ENCODE measurements around the gene TNIP1. TPM values are rescaled to one million over a fixed set of nuclear protein-coding genes. Genes with fewer than 3 reads are reported as not detected.

The TNIP1 gene
- total RNA-seq, 2 experiments from 2014 or later: 51.4 to 77.5 TPM

DNA sequence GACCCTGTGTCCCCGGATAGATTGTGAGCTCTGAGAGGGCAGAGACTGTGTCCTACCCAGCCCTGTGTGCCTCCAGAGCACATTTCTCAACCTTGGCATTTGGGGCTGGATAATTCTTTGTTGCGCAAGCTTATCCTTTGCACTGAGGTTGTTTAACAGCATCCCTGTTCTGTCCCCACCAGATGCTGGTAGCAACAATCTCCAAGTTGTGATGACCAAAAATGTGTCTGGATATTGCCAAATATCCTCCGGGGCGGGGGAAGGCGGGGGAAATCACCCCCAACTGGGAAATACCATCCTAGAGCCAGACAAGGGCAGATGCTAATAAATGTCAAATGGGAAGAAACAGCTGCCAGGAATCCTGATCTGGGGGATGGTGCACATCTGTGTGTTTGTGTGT is 24.0 kb upstream of the TNIP1 start:
- H3K9me2 ChIP-seq (ENCODE audit: insufficient read depth, low read length): no peaks in the 10 kb centered on the region
- no peak overlapping the region for H3K27ac ChIP-seq (ENCODE audit: low read depth, low read length, poor library complexity, severe bottlenecking)
- DNase-seq (ENCODE audit: low spot score): no peak
- no peaks in the 10 kb centered on the region for H3K79me2 ChIP-seq (ENCODE audit: insufficient read depth, low read depth, low read length)
- no peak overlapping the region for H2AFZ ChIP-seq (ENCODE audit: low read length)
- no peak overlapping the region for H3K4me2 ChIP-seq (ENCODE audit: low read length)
- ChIA-PET CTCF (ENCODE audit: unreplicated experiment) (no interaction called here), POLR2A (interaction anchor here (1.4 kb wide), 1 partner anchor 34 kb away, joined by 3 read pairs; no protein-coding TSS in a partner anchor)
- H3K4me1 ChIP-seq (ENCODE audit: insufficient read depth, low read length, poor library complexity, severe bottlenecking): no peaks in the 10 kb centered on the region
- TF ChIP-seq, protein P1, sequence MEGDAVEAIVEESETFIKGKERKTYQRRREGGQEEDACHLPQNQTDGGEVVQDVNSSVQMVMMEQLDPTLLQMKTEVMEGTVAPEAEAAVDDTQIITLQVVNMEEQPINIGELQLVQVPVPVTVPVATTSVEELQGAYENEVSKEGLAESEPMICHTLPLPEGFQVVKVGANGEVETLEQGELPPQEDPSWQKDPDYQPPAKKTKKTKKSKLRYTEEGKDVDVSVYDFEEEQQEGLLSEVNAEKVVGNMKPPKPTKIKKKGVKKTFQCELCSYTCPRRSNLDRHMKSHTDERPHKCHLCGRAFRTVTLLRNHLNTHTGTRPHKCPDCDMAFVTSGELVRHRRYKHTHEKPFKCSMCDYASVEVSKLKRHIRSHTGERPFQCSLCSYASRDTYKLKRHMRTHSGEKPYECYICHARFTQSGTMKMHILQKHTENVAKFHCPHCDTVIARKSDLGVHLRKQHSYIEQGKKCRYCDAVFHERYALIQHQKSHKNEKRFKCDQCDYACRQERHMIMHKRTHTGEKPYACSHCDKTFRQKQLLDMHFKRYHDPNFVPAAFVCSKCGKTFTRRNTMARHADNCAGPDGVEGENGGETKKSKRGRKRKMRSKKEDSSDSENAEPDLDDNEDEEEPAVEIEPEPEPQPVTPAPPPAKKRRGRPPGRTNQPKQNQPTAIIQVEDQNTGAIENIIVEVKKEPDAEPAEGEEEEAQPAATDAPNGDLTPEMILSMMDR (conservative IDR thresholded peaks at IDR 0.05; ENCODE audit: low read length): no peak
- TF ChIP-seq EZH2phosphoT487 (IDR thresholded peaks at IDR 0.05; ENCODE audit: borderline replicate concordance, low read depth, low read length): no peak
- no peaks in the 10 kb centered on the region for H4K20me1 ChIP-seq (ENCODE audit: insufficient read depth, low read length)
- BruUV-seq (replicated peaks): no TSS peak
- H3K4me3 ChIP-seq (ENCODE audit: low read depth, low read length, poor library complexity, severe bottlenecking): no peak overlapping the region
- peaks cover 5% of the 10 kb centered on the region; the same call in 1 of the 2 replicates for H3K36me3 ChIP-seq (ENCODE audit: insufficient read depth, low read length)
- intact Hi-C loops (cut with micrococcal nuclease; ENCODE audit: unreplicated experiment): no loop called here
- H3K9me3 ChIP-seq (ENCODE audit: low read length): no peaks in the 10 kb centered on the region

DNA sequence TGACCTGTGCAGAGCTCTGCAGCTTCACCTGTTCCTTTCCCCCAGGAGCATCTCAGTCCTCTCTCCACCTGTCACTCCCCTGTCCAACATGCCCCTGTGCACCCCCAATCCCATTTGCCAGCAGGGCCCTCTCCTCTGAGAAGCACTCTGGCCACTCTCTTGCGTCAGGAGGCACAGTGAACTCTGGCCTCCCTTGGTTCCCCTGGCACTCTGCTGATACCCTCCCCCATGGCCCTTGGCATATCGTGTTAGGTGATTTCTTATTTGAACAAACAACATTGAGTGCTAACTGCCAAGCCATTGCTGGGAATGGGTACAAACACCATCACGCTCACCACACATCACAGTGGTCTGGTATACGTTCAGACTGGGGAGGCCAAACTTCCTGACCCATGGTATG is 20.9 kb upstream of the TNIP1 start:
- Histone ChIP-seq H3K27ac (ENCODE audit: low read depth, low read length, poor library complexity, severe bottlenecking) (no peak overlapping the region), H3K4me3 (ENCODE audit: low read depth, low read length, poor library complexity, severe bottlenecking) (no peak overlapping the region), H2AFZ (ENCODE audit: low read length) (no peak overlapping the region), H3K9me2 (ENCODE audit: insufficient read depth, low read length) (no peaks in the 10 kb centered on the region), H3K9me3 (ENCODE audit: low read length) (no peaks in the 10 kb centered on the region), H3K79me2 (ENCODE audit: insufficient read depth, low read depth, low read length) (no peaks in the 10 kb centered on the region), H3K36me3 (ENCODE audit: insufficient read depth, low read length) (no peaks in the 10 kb centered on the region), H3K4me1 (ENCODE audit: insufficient read depth, low read length, poor library complexity, severe bottlenecking) (no peaks in the 10 kb centered on the region), H4K20me1 (ENCODE audit: insufficient read depth, low read length) (no peaks in the 10 kb centered on the region), H3K4me2 (ENCODE audit: low read length) (no peak overlapping the region)
- DNase-seq (ENCODE audit: low spot score): no peak
- ChIA-PET CTCF (ENCODE audit: unreplicated experiment) (no interaction called here), POLR2A (interaction anchor here (1.4 kb wide), 2 partner anchors 8 to 12 kb away, joined by 3 to 5 read pairs; no protein-coding TSS in a partner anchor)
- intact Hi-C loops (cut with micrococcal nuclease; ENCODE audit: unreplicated experiment): no loop called here
- BruUV-seq (replicated peaks): no TSS peak
- no peak for TF ChIP-seq EZH2phosphoT487 (IDR thresholded peaks at IDR 0.05; ENCODE audit: borderline replicate concordance, low read depth, low read length)
- TF ChIP-seq, protein P1 (conservative IDR thresholded peaks at IDR 0.05; ENCODE audit: low read length): no peak

DNA sequence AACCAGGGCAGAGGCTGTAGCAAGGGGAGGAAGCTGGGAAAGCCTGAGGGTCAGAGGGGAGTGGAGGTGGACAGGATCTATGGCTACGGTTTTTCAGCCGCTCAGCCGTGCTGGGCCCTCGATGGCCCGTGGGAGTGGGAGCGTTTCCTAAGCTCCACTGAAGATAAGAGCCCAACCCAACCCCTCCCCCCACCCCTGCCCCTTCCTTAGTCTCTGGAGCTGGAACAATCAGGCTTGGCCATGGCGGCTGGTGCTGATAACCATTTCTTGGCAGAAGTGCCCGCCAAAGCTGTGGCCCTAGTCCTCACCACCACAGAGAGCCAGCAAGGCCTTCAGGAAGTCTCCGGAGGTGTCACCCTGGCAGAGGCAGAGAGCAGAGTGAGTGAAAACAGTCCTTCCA is 20.3 kb upstream of the TNIP1 start:
- POLR2A ChIA-PET: no interaction called here
- H2AFZ ChIP-seq (ENCODE audit: low read length): no peak overlapping the region

More for the DNA sequence above, 20.3 kb upstream of the TNIP1 start:
- Histone ChIP-seq H3K4me3 (ENCODE audit: low read depth, low read length, poor library complexity, severe bottlenecking) (no peak overlapping the region), H3K27ac (ENCODE audit: low read depth, low read length, poor library complexity, severe bottlenecking) (no peak overlapping the region), H3K79me2 (ENCODE audit: insufficient read depth, low read depth, low read length) (no peaks in the 10 kb centered on the region), H3K9me3 (ENCODE audit: low read length) (no peaks in the 10 kb centered on the region), H3K4me2 (ENCODE audit: low read length) (no peak overlapping the region), H4K20me1 (ENCODE audit: insufficient read depth, low read length) (no peaks in the 10 kb centered on the region), H3K4me1 (ENCODE audit: insufficient read depth, low read length, poor library complexity, severe bottlenecking) (no peaks in the 10 kb centered on the region), H3K36me3 (ENCODE audit: insufficient read depth, low read length) (no peaks in the 10 kb centered on the region), H3K9me2 (ENCODE audit: insufficient read depth, low read length) (no peaks in the 10 kb centered on the region)
- no TSS peak for BruUV-seq (replicated peaks)
- CTCF ChIA-PET (ENCODE audit: unreplicated experiment): no interaction called here
- no peak for DNase-seq (ENCODE audit: low spot score)
- TF ChIP-seq, protein P1 (conservative IDR thresholded peaks at IDR 0.05; ENCODE audit: low read length): no peak
- no peak for TF ChIP-seq EZH2phosphoT487 (IDR thresholded peaks at IDR 0.05; ENCODE audit: borderline replicate concordance, low read depth, low read length)
- intact Hi-C loops (cut with micrococcal nuclease; ENCODE audit: unreplicated experiment): no loop called here
